Peyer's patch (tissue), 4 donors: Measurements from ENCODE around the gene DGCR2. TPM values are rescaled to one million over a fixed set of nuclear protein-coding genes. Genes with fewer than 3 reads are reported as not detected.

Experiments used
- DNase-seq, 3 donors: peaks; one replicate each; pipeline ENCODE4 v3.0.0-alpha.2; 2017 to 2019
- H3K27ac ChIP-seq, 4 donors: fragments of 200-600 bp; sonication (generic); one replicate each; pipeline ENCODE4 v1.5.1; 2016 to 2019
- H3K27me3 ChIP-seq, 2 donors: fragments of 200-600 bp; sonication (generic); one replicate each; pipeline ENCODE4 v1.5.1; 2019
- H3K36me3 ChIP-seq, 3 donors: fragments of 200-600 bp; sonication (generic); one replicate each; pipeline ENCODE4 v1.5.1; 2016 to 2019
- H3K4me1 ChIP-seq, 4 donors: fragments of 200-600 bp; sonication (generic); one replicate each; pipeline ENCODE4 v1.5.1; 2016 to 2019
- H3K4me3 ChIP-seq, 4 donors: fragments of 200-600 bp; sonication (generic); 1 replicate in 3 of 4; 2 replicates in 1 of 4; pipeline ENCODE4 v1.5.1; 2016 to 2019; ENCODE audit warnings: mild to moderate bottlenecking in 1 of 4
- H3K9me3 ChIP-seq, 4 donors: fragments of 200-600 bp; sonication (generic); one replicate each; pipeline ENCODE4 v1.5.1; 2016 to 2019; ENCODE audit warnings: mild to moderate bottlenecking in 1 of 4
- POLR2A ChIP-seq, 2 donors: fragments of 450-650 bp; IDR thresholded peaks; one replicate each; pipeline ENCODE4 v1.5.1; 2017; ENCODE audit warnings: antibody characterized with exemption in 2 of 2, mild to moderate bottlenecking in 2 of 2, moderate library complexity in 2 of 2
- total RNA-seq, 4 donors: library from RNA; depleted of rRNA; stranded (reverse); fragments of >200 nt; gene quantifications; one replicate each; pipeline ENCODE4 v1.1.0, GENCODE V29; 2016
- TF ChIP-seq, protein P1 (sequence below), 6 experiments: fragments of 450-650 bp in 4 of 6; fragments of 200-600 bp in 2 of 6; sonication (generic) in 1 of 6; IDR thresholded peaks; one replicate each; pipeline ENCODE4 v1.5.1; 2017 to 2019; ENCODE audit warnings: antibody characterized with exemption in 6 of 6, mild to moderate bottlenecking in 3 of 6, moderate library complexity in 1 of 6

Gene DGCR2
- total RNA-seq, 4 donors from 2014 or later, result 49.5 to 101 (median 92.1) TPM

DNA sequence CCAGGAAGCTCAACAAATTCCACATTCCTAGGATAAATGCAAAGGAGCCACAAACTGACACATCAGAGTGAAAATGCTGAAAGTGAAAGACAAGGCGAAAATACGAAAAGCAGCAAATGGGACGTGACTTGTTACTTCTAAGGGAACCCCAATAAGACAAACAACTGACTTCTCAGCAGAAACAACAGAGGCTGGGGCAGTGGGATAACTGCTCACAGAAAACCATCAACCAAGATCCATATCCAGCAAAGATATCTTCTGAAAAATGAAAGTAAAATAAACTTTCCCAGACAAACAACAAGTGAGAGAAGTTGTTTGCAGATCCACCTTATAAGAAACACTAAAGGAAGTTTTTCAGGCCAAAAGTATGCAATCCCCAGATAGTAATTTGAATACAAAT, 72.1 kb downstream of the DGCR2 start:
- DNase-seq, result no peak
- Histone ChIP-seq H3K4me3 (no peak overlapping the region), H3K27ac (no peak overlapping the region), H3K4me1 (no peaks in the 10 kb centered on the region), H3K36me3 (peaks cover 0 to 95% (median 0%) of the 10 kb centered on the region in 3 donors), H3K27me3 (no peaks in the 10 kb centered on the region), H3K9me3 (no peaks in the 10 kb centered on the region)
- no peak for TF ChIP-seq POLR2A (IDR thresholded peaks at IDR 0.05)
- TF ChIP-seq, protein P1, sequence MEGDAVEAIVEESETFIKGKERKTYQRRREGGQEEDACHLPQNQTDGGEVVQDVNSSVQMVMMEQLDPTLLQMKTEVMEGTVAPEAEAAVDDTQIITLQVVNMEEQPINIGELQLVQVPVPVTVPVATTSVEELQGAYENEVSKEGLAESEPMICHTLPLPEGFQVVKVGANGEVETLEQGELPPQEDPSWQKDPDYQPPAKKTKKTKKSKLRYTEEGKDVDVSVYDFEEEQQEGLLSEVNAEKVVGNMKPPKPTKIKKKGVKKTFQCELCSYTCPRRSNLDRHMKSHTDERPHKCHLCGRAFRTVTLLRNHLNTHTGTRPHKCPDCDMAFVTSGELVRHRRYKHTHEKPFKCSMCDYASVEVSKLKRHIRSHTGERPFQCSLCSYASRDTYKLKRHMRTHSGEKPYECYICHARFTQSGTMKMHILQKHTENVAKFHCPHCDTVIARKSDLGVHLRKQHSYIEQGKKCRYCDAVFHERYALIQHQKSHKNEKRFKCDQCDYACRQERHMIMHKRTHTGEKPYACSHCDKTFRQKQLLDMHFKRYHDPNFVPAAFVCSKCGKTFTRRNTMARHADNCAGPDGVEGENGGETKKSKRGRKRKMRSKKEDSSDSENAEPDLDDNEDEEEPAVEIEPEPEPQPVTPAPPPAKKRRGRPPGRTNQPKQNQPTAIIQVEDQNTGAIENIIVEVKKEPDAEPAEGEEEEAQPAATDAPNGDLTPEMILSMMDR (IDR thresholded peaks at IDR 0.05), result no peak

DNA sequence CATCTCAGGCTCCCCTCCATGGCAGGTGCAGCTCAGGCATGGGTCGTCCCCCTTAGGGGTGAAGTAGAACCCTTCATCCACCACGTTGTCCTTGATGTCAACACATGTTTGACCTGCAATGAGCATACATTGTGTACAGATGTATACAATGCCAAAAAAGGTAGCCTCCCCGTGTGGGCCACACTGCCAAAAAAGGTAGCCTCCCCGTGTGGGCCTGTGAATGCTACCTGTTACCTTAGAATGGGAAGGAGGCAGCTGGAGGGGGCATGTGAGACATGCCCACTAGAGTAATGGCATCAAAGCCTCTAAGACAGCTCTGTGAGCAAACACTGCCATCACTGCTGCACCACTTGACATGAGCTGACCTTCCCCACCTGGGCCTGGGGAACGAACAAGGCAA, 73.7 kb downstream of the DGCR2 start:
- Histone ChIP-seq H3K27ac (no peak overlapping the region), H3K4me1 (no peaks in the 10 kb centered on the region), H3K4me3 (no peak overlapping the region), H3K27me3 (no peaks in the 10 kb centered on the region), H3K36me3 (peaks cover 0 to 98% (median 0%) of the 10 kb centered on the region in 3 donors), H3K9me3 (no peaks in the 10 kb centered on the region)
- no peak for DNase-seq
- TF ChIP-seq, protein P1 (IDR thresholded peaks at IDR 0.05), result no peak
- TF ChIP-seq POLR2A (IDR thresholded peaks at IDR 0.05), result no peak

DNA sequence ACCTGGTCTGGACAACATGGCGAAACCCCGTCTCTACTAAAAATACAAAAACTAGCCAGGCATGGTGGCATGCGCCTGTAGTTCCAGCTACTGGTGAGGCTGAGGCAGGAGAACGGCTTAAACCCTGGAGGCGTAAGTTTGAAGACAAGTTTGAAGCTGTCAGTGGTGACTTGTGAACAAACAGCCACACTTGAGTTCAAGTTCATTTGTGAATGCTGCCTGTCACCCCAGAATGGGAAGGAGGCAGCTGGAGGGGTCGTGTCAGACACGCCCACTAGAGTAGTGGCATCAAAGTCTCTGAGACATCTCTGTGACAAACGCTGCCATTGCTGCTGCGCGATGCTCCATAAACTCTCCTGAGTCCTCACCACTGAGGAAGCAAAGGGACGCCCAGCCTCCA, 74.2 kb downstream of the DGCR2 start:
- TF ChIP-seq, protein P1 (IDR thresholded peaks at IDR 0.05), result no peak
- TF ChIP-seq POLR2A (IDR thresholded peaks at IDR 0.05), result no peak
- no peaks in the 10 kb centered on the region for H3K27me3 ChIP-seq

DNA sequence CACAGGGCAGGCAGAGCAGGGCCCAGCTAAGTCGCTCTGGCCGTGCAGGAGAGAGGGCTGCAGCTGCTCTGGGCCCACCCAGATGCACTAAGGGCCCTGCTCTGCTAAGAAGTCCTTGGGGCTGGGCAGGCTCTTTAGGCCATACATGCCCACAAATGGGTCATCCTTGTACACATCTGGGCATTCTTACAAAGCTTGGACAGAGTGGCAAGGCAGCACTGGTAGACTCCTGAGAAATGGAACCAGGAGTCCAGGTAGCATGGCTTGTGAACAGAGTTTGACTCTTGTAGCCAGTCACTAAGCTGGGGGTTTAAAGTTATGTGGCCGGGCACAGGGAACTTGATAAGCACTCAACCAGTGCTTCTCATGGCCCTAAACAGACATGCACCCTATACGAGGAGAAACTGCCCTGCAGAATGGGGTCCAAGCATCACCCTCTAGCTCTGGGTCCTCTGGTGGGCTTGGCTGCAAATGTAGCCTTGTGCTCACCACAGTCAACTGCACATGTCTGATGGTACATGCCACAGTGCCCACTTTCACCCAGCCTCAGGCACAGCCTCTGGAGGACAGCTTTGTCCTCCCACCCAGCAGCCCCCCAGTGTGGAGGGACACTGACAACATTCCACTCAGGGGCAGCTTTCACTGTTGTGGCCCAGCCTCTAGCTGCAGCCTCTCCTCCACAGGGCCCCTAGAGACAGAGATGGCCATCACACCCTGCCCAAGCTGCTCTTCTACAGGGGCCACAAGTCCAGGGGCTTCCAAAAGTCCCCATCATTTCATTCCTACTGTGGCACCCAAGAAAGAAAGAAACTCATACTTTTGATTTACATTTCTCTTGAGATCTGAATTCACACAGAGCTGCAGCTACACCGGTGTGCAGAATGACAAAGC, 75.2 kb downstream of the DGCR2 start:
- peaks cover 0 to 98% (median 0%) of the 10 kb centered on the region in 3 donors for H3K36me3 ChIP-seq

More for the DNA sequence above, 74.2 kb downstream of the DGCR2 start:
- Histone ChIP-seq H3K36me3 (peaks cover 0 to 98% (median 0%) of the 10 kb centered on the region in 3 donors), H3K4me1 (no peaks in the 10 kb centered on the region), H3K9me3 (no peaks in the 10 kb centered on the region), H3K27ac (no peak overlapping the region), H3K4me3 (no peak overlapping the region)
- DNase-seq, result peak in 1 of 3 donors; percentile 7

DNA sequence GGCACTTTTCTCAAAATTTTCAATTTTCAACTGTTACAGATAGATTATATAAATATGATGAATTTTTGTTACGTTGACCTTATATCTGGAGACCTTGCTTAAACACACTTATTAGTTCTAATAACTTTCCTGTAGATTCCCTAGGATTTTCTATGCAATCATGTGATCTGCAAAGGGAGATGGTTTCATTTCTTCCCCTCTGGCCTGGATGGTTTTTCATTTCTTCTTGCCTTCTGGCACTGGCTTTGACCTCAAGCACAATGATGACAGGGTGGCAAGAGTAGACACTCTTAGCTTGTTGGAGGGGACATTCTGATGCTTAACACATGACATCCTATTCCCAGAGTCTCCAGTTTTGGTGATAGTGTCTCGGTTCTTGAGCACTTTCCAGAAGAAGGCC, 75.9 kb downstream of the DGCR2 start:
- TF ChIP-seq, protein P1 (IDR thresholded peaks at IDR 0.05), result no peak
- TF ChIP-seq POLR2A (IDR thresholded peaks at IDR 0.05), result no peak
- Histone ChIP-seq H3K27ac (no peak overlapping the region), H3K36me3 (peaks cover 0 to 99% (median 0%) of the 10 kb centered on the region in 3 donors), H3K27me3 (no peaks in the 10 kb centered on the region), H3K4me3 (no peak overlapping the region), H3K9me3 (no peaks in the 10 kb centered on the region), H3K4me1 (no peaks in the 10 kb centered on the region)
- no peak for DNase-seq

More for the DNA sequence above, 75.2 kb downstream of the DGCR2 start:
- peak in 1 of 3 donors; percentile 19 for DNase-seq
- H3K27ac ChIP-seq, result no peak overlapping the region
- no peaks in the 10 kb centered on the region for H3K4me1 ChIP-seq
- no peak for TF ChIP-seq POLR2A (IDR thresholded peaks at IDR 0.05)
- TF ChIP-seq, protein P1 (IDR thresholded peaks at IDR 0.05), result no peak
- no peaks in the 10 kb centered on the region for H3K9me3 ChIP-seq
- no peaks in the 10 kb centered on the region for H3K27me3 ChIP-seq
- no peak overlapping the region for H3K4me3 ChIP-seq
